ENCODE measurements around the gene RAVER2. TPM values are rescaled to one million over a fixed set of nuclear protein-coding genes. Genes with fewer than 3 reads are reported as not detected.

The RAVER2 gene
- total RNA-seq, 1 experiment from 2014 or later, result 13.3 TPM

- Histone ChIP-seq H3K4me2 (ENCODE audit: insufficient read depth, insufficient read length, low read length) (no peak overlapping the region), H2AK5ac (ENCODE audit: insufficient read length, low read length) (no peak overlapping the region), H2BK12ac (ENCODE audit: insufficient read length, low read depth, low read length) (no peak overlapping the region), H3K27ac (ENCODE audit: insufficient read length, low read depth, low read length) (no peak overlapping the region), H3K4ac (ENCODE audit: low read depth, low read length) (no peak overlapping the region), H3K23ac (ENCODE audit: insufficient read length, low read depth, low read length) (no peak overlapping the region), H3K23me2 (ENCODE audit: insufficient read length, low read depth, low read length, poor library complexity, severe bottlenecking) (no peaks in the 10 kb centered on the region), H4K8ac (replicated peaks; ENCODE audit: insufficient read length, low read depth, low read length) (no peak overlapping the region), H2BK120ac (ENCODE audit: low read depth, low read length, poor library complexity, severe bottlenecking) (no peak overlapping the region), H3K14ac (ENCODE audit: insufficient read depth, low read length) (no peak overlapping the region), H3K4me1 (ENCODE audit: insufficient read depth, low read length) (no peaks in the 10 kb centered on the region), H3K79me1 (ENCODE audit: insufficient read depth, low read depth, low read length, poor library complexity, severe bottlenecking) (no peaks in the 10 kb centered on the region), H3T11ph (ENCODE audit: low read length) (no peak overlapping the region), H2AFZ (ENCODE audit: low read length) (no peak overlapping the region), H3K9ac (ENCODE audit: extremely low read depth, insufficient read length, low read length) (no peak overlapping the region), H3K27me3 (ENCODE audit: insufficient read depth, low read length) (no peaks in the 10 kb centered on the region), H4K5ac (ENCODE audit: insufficient read length, low read depth, low read length) (no peak overlapping the region), H3K18ac (ENCODE audit: insufficient read length, low read depth, low read length) (no peak overlapping the region), H3K9me3 (ENCODE audit: control insufficient read depth, low read depth, low read length) (no peaks in the 10 kb centered on the region), H2BK5ac (ENCODE audit: insufficient read length, low read length) (no peak overlapping the region), H4K91ac (ENCODE audit: insufficient read length, low read depth, low read length) (no peak overlapping the region), H2BK15ac (ENCODE audit: low read depth, low read length) (no peak overlapping the region), H3K56ac (ENCODE audit: insufficient read length, low read depth, low read length) (no peak overlapping the region), H3K79me2 (ENCODE audit: insufficient read depth, low read length) (no peaks in the 10 kb centered on the region), H4K20me1 (ENCODE audit: control insufficient read depth, insufficient read depth, insufficient read length) (no peaks in the 10 kb centered on the region), H2BK20ac (ENCODE audit: low read depth, low read length, poor library complexity, severe bottlenecking) (no peak overlapping the region)
- DNase-seq, result no peak
- Mint-ChIP-seq H3K27me3 (ENCODE audit: low read depth) (no peaks in the 10 kb centered on the region), H3K27ac (no peak overlapping the region), H3K36me3 (ENCODE audit: insufficient read depth in 1 of 3, low read depth in 3 of 3) (peaks cover 10 to 16% (median 14%) of the 10 kb centered on the region in 3 experiments; a peak in 4 of 7 replicates), H3K9me3 (no peaks in the 10 kb centered on the region), H3K4me1 (no peaks in the 10 kb centered on the region), H3K4me3 (no peak overlapping the region)
- TF ChIP-seq, protein P1, sequence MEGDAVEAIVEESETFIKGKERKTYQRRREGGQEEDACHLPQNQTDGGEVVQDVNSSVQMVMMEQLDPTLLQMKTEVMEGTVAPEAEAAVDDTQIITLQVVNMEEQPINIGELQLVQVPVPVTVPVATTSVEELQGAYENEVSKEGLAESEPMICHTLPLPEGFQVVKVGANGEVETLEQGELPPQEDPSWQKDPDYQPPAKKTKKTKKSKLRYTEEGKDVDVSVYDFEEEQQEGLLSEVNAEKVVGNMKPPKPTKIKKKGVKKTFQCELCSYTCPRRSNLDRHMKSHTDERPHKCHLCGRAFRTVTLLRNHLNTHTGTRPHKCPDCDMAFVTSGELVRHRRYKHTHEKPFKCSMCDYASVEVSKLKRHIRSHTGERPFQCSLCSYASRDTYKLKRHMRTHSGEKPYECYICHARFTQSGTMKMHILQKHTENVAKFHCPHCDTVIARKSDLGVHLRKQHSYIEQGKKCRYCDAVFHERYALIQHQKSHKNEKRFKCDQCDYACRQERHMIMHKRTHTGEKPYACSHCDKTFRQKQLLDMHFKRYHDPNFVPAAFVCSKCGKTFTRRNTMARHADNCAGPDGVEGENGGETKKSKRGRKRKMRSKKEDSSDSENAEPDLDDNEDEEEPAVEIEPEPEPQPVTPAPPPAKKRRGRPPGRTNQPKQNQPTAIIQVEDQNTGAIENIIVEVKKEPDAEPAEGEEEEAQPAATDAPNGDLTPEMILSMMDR (conservative IDR thresholded peaks at IDR 0.05), result no peak
- WGBS (ENCODE audit: extremely low coverage, insufficient read length, low lambda C conversion rate), result no CpG with 5 or more reads among the region's 4 CpGs
Measured at GRCh38 chr1:64848803-64849202, 103.9 kb downstream of the RAVER2 start.

Data from H9 (cell line).